ENCODE data around the gene CKS2.

GRCh38 chr9:89325733-89326132, 14.7 kb downstream of the CKS2 start:
- no peak for TF ChIP-seq POLR2A (IDR thresholded peaks at IDR 0.05)
- no peak for TF ChIP-seq CTCF (IDR thresholded peaks at IDR 0.05 in 8 of 11, conservative IDR thresholded peaks at IDR 0.05 in 3 of 11)
- no peak for TF ChIP-seq POLR2AphosphoS5 (IDR thresholded peaks at IDR 0.05)

Data from spleen (tissue), 7 donors.